Left renal pelvis (tissue), 4 donors: Measurements from ENCODE around the gene LSS. TPM values are rescaled to one million over a fixed set of nuclear protein-coding genes. Genes with fewer than 3 reads are reported as not detected.

ENCODE experiments used
- DNase-seq, 4 donors: peaks; one replicate each; pipeline ENCODE4 v3.0.0-alpha.2; 2013; ENCODE audit warnings: low read depth in 4 of 4, low spot score in 3 of 4
- polyA plus RNA-seq, 4 donors: library from polyadenylated mRNA; unstranded; fragments of 120-200 nt; gene quantifications; one replicate each; pipeline ENCODE4 v1.2.1, GENCODE V29; 2013; ENCODE audit not compliant: insufficient read length in 4 of 4

Gene LSS
- polyA plus RNA-seq, 4 donors: 25.9 to 54.0 (median 32.2) TPM

GRCh38 chr21:46220275-46220810, 8.2 kb downstream of the LSS start:
- DNase-seq: no peak

DNA sequence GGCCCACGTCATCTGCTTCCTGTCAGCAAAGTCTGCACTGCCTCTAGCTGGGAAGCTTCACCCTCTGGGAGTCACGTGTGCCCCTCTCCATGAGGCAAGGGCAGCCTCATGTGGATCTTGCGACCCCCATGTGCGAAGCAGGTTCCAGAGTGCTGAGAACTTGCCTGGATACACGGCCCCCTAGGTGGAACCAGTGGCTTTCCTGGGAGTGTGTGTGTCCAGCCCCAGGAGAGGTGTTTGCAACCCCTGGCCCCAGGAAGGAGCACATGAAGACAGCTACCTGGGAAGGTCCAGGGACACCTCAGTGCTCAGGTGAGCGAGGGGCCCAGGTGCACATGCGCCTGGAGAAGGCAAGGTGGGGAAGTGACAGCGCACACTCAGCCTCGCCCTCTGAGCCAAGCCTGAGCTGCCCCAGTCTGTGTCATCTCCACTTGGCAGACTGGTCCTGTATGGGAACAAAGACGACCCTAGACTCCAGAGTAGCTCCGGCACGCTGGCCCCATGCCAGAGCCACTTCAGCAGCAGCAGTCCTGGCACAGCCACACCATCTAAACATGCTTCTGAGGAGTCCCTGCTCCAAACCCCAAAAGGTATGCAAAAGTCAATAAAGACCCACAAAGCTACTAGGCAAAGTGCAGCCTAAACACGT, 8.9 kb downstream of the LSS start:
- DNase-seq: no peak

DNA sequence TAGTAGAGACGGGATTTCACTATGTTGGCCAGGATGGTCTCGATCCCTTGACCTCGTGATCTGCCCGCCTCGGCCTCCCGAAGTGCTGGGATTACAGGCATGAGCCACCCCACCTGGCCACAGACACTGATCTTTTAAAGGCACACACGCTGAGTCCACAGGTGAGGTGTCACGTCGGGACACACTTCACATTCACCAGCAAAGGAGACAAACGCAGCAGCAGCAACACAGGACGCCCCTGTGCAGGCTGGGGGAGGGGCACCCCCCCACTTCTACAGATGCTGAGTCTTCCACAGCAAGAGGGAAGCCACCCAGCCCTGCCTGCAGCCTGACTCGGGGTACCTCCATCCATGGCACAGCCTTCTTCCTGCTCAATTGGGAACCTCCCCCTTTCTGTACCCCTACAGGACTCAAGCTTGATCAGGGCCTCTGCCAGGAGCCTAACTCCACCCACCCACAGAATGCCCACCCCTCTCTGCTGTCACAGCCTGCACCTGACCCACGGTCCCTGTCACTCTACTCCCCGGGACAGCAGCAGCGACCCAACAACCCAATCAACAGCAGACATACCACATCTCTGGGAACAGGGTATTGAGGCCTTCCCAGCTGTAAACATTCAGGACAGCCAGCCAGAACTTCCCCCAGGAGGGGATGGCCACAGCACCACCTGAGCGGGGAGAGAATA, 9.5 kb downstream of the LSS start:
- DNase-seq: no peak

DNA sequence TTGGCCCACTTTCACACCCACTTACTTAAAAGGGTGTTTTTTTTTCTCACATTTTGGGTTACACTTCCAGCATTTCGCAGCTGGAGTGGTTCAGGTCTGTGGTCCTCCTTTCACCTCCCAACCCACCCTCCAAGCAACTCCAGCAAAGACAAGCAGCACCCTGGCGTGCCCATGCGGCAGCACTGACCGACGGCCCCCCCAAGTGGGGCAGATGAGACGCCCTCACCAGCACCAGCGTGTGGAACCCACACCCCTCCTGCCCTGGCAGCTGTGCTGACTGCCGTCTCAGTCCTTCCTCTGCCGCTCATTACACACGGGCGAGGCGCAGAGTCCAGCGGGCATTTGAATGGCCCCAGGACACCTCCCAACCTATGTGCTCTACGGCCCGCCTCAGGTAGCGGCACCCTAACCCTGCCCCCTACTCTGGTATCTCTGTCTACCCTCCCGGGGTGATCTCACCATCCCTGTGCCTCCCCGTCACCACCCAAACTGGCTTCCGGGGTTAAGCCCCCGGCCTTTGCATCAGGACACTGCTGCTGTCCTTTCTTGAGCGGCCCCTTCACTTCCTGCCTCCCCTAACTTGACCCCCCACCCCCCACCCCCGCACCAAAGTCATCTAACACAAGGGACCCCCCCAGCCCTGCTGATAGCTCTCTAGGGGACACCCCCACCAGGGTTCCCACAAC, 10.9 kb downstream of the LSS start:
- DNase-seq: no peak

DNA sequence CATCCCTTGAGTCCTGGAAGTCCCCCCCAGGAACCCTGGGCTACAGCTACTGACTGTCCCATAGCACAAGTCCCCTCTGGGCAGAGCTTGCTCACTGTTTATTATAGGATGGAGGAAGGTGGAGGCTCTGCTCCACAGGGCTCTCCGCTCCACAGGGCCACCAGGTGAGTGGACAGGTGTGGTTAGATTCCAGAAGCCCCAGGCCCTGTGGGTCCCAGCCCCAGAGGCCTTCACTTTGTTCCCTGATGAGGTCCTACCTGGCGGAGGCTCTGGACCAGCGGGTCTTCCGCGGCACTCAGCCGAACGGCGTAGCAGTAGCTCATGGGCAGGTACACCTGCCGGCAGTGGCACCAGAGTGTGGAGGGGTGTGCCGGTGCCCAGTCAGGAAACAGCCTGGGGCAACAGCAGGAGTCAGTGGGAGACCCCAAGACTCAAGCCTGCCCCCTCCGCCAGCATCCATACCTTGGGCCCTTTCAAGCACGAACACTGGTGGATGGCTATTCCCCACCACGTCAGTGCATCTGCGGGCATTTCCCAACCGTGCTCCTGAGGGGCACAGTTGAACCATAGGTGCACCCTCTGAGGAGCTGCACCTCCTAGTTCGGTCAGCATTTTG, 12.3 kb downstream of the LSS start:
- DNase-seq: no peak

DNA sequence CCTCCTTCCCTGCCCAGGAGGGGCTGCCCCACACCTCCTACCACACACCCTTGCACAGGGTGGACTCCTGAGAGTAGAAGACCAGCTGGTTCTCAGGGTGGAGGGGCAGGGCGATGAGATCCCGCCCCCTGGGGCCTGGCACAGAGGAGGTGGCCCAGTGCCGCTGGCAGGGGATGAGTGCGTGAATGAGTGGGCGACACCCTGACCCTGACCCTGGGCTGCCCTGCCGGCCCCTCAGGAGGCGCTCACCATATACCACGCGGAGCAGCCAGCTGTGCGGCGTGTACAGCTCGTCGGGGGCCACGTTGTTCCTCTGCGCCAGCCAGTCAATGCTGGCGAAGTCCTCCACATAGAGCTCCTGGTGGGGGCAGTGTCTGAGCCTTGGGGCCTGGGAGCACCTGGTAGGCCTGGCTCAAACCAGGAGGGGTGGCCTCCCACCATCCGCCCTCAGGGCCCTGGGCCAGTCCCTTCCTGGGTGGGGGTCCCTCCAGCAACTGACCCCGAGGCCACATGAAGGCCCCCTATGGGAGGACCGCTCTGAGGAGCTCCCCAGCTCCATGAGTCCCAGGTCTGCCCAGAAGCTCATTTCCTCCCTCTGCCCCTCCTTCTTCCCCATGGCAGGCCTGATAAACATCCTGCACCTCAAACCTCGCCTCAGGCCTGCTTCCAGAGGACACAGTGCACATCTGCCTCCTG, 13.0 kb downstream of the LSS start:
- DNase-seq: no peak

DNA sequence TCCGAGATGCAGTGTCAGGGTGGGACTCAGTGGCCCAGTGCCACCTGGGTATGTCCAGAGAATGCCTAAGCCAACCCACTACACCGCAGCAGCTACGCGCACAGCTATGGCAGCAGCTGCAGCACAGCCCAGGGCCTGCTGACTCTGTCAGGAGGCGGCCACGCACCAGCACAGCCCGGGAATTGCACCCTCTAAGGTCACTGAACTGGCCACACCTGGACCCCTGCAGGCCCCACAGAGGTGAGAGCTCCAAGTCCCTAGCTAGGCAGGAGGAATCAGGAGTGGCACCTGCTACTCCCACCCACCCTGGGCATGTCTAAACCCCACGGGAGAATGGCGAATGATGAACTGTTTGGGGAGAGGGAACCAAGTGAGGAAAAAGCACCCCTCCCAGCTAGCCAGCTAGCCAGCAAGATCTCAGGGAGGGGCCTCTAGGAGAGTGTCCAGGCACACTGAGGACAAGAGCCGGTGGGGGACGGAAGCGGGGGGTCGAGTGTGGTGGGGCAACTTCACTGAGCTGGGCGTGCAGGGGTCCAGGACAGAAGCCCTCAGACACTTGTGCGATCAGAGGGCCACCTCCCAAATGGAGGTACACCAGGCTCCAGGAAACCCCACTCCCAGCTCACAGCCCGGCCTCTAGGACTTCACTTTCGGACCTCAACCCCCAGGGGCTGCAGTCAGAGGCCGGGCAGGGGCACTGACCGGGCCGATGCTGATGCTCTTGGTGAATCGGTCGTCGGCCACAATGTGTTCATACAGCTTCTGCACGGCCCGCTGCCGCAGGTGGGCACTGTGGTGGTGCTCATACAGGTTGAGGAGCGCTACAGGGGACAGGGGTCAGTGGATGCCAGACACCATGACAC, 13.9 kb downstream of the LSS start:
- DNase-seq: no peak

DNA sequence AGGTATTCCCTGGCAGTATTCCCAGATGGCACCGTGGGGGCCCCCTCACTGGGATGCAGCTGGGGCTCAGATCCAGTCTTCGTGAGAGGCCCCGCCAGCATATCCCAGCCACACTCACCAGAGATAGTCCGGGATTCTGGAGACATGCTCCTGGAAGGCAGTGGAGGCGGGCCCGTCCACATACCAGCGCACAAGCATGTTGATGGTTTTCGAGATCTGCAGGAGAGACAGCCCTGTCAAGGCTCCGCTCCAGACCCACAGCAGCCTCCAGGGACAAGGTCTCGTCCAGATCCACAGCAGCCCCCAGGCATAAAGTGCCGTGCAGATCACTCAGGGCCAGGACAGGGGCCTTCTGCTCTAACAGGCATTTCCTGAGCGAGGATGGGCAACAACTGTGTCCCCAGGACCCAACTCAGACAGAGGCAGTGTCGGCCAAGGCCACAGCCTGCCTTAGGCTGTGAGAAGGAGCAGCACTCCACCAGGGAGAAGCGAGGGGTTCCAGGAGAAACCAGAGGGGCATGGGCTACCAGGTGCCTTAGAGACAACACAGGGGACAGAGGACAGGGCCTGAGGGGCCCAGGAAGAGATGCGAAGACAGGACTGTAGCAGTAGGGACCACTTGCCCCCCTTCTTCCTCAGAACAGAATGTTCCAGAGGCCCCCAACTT, 14.8 kb downstream of the LSS start:
- no peak for DNase-seq

- DNase-seq: no peak
Measured at GRCh38 chr21:46212721-46213484, 15.7 kb downstream of the LSS start.

- no peak for DNase-seq
Measured at GRCh38 chr21:46211786-46212720, 16.5 kb downstream of the LSS start.

- no peak for DNase-seq
Measured at GRCh38 chr21:46211376-46211775, 17.2 kb downstream of the LSS start.

- no peak for DNase-seq
Measured at GRCh38 chr21:46210378-46211136, 18.0 kb downstream of the LSS start.

GRCh38 chr21:46208761-46209721, 19.5 kb downstream of the LSS start:
- DNase-seq: no peak

GRCh38 chr21:46207920-46208591, 20.5 kb downstream of the LSS start:
- no peak for DNase-seq
